Prostate gland (tissue), 2 donors: ENCODE measurements around the gene RIT2.
A peak's percentile ranks its signal among the peaks of the same experiment; 100 is the strongest.

Source experiments
- CTCF ChIP-seq, 4 experiments: fragments of 200-600 bp in 2 of 4; fragments of 450-650 bp in 2 of 4; sonication (generic) in 2 of 4; IDR thresholded peaks; 1 replicate in 3 of 4; 2 replicates in 1 of 4; pipeline ENCODE4 v1.5.1; 2016 to 2019; ENCODE audit warnings: antibody characterized with exemption in 4 of 4, mild to moderate bottlenecking in 2 of 4, moderate library complexity in 2 of 4
- POLR2A ChIP-seq: fragments of 450-650 bp; IDR thresholded peaks from one replicate; pipeline ENCODE4 v1.6.1; 2016; ENCODE audit warnings: antibody characterized with exemption, mild to moderate bottlenecking
- POLR2AphosphoS5 ChIP-seq: sonication (generic); formaldehyde crosslinking; IDR thresholded peaks from one replicate; pipeline ENCODE4 v1.6.1; 2017; ENCODE audit warnings: antibody characterized with exemption

GRCh38 chr18:42765302-42765701 lies 350.2 kb downstream of the RIT2 start:
- TF ChIP-seq CTCF (IDR thresholded peaks at IDR 0.05): no peak
- TF ChIP-seq POLR2A: no peak
- peak; percentile 73 for TF ChIP-seq POLR2AphosphoS5
